KBM-7 (cell line): Measurements from ENCODE around the gene BIRC2.
A peak's percentile ranks its signal among the peaks of the same experiment; 100 is the strongest.
"Not testable (repeated sequence)": the region's sequence is repeated elsewhere in the genome, so short reads cannot be mapped to it uniquely, and the experiment has no call there.

ENCODE experiments used
- DNase-seq: peaks from one replicate; pipeline ENCODE4 v3.0.0-alpha.2; 2015
- in situ Hi-C: fragments of 300-500 bp; cut with MboI; formaldehyde crosslinking; loops from 2 replicates; pipeline ENCODE4 v1.14.3; 2020; ENCODE audit warnings: low sequenced_read_pairs, low pct_unique_long_range_greater_than_20kb, mixed read lengths

The BIRC2 gene

GRCh38 chr11:102346748-102347461 lies at the start of gene BIRC2:
Gene BIRC2, plus strand, starts transcription at chr11:102347214. Its CDS starts 2,641 bp downstream, at chr11:102349855.
- DNase-seq = peak; percentile 96
- in situ Hi-C loops = no loop called here

GRCh38 chr11:102300837-102301236 lies 46.2 kb upstream of the BIRC2 start:
- DNase-seq, in situ Hi-C loops: not testable (repeated sequence)

- DNase-seq = no peak
- in situ Hi-C loops = no loop called here
Measured at GRCh38 chr11:102302241-102302640, 44.8 kb upstream of the BIRC2 start.

- in situ Hi-C loops = no loop called here
- DNase-seq = no peak
Measured at GRCh38 chr11:102304686-102305085, 42.3 kb upstream of the BIRC2 start.

GRCh38 chr11:102305352-102306047 lies 41.5 kb upstream of the BIRC2 start:
- no peak for DNase-seq
- in situ Hi-C loops = no loop called here

- in situ Hi-C loops = no loop called here
- no peak for DNase-seq
Measured at GRCh38 chr11:102306048-102306597, 40.9 kb upstream of the BIRC2 start.

GRCh38 chr11:102306817-102307726 lies 39.9 kb upstream of the BIRC2 start:
- DNase-seq = peak; percentile 27
- in situ Hi-C loops = no loop called here

GRCh38 chr11:102307727-102308038 lies 39.3 kb upstream of the BIRC2 start:
- no peak for DNase-seq
- in situ Hi-C loops = no loop called here

- DNase-seq = no peak
- in situ Hi-C loops = no loop called here
Measured at GRCh38 chr11:102309621-102310541, 37.1 kb upstream of the BIRC2 start.

- in situ Hi-C loops = no loop called here
- no peak for DNase-seq
Measured at GRCh38 chr11:102312667-102313066, 34.3 kb upstream of the BIRC2 start.

GRCh38 chr11:102313238-102313940 lies 33.6 kb upstream of the BIRC2 start:
- in situ Hi-C loops = no loop called here

GRCh38 chr11:102314784-102315183 lies 32.2 kb upstream of the BIRC2 start:
- no peak for DNase-seq
- in situ Hi-C loops = no loop called here

More at GRCh38 chr11:102313238-102313940, 33.6 kb upstream of the BIRC2 start:
- no peak for DNase-seq

GRCh38 chr11:102316346-102316904 lies 30.6 kb upstream of the BIRC2 start:
- in situ Hi-C loops = no loop called here
- DNase-seq = no peak

- in situ Hi-C loops = no loop called here
- DNase-seq = peak; percentile 82
Measured at GRCh38 chr11:102317099-102317767, 29.8 kb upstream of the BIRC2 start, which contains the start of gene BIRC3. Gene BIRC3, plus strand, starts transcription at chr11:102317484. Its CDS starts 7,026 bp downstream, at chr11:102324510.

- no peak for DNase-seq
- in situ Hi-C loops = no loop called here
Measured at GRCh38 chr11:102317768-102318103, 29.3 kb upstream of the BIRC2 start.

GRCh38 chr11:102318469-102318868 lies 28.5 kb upstream of the BIRC2 start:
- DNase-seq = no peak
- in situ Hi-C loops = no loop called here

GRCh38 chr11:102319544-102319943 lies 27.5 kb upstream of the BIRC2 start:
- DNase-seq = no peak
- in situ Hi-C loops = no loop called here
